ENCODE data around the gene GNG5.

DNA sequence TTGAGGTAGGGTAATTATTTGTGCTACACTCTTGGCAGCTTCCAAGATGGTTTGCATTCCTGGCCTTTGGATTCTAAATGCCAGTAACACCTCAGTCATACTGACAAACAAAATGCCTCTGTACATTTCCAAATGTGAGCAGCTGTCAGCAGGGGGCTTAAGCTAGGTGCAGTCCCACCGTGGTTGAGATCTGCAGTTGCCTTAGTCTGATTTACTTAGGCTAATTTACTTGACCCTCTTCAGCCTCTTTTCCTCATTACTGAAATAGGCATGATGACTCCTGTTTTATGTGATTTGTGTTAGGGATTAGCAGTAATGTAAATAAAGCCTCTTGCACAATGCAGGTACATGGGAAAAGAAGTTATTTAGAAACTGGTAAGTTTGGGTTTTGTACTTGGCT is 13.7 kb downstream of the GNG5 start:
- TF ChIP-seq, protein P1, sequence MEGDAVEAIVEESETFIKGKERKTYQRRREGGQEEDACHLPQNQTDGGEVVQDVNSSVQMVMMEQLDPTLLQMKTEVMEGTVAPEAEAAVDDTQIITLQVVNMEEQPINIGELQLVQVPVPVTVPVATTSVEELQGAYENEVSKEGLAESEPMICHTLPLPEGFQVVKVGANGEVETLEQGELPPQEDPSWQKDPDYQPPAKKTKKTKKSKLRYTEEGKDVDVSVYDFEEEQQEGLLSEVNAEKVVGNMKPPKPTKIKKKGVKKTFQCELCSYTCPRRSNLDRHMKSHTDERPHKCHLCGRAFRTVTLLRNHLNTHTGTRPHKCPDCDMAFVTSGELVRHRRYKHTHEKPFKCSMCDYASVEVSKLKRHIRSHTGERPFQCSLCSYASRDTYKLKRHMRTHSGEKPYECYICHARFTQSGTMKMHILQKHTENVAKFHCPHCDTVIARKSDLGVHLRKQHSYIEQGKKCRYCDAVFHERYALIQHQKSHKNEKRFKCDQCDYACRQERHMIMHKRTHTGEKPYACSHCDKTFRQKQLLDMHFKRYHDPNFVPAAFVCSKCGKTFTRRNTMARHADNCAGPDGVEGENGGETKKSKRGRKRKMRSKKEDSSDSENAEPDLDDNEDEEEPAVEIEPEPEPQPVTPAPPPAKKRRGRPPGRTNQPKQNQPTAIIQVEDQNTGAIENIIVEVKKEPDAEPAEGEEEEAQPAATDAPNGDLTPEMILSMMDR (IDR thresholded peaks at IDR 0.05 in 2 of 3, conservative IDR thresholded peaks at IDR 0.05 in 1 of 3; ENCODE audit: borderline replicate concordance in 1 of 3, insufficient read depth in 1 of 3, low read depth in 2 of 3, low read length in 2 of 3), result no peak
- TF ChIP-seq YY1 (IDR thresholded peaks at IDR 0.05; ENCODE audit: extremely low read depth, insufficient replicate concordance, low read depth, low read length) (no peak), POLR2AphosphoS5 (IDR thresholded peaks at IDR 0.05; ENCODE audit: low read depth, low read length) (no peak), POLR2A (IDR thresholded peaks at IDR 0.05; ENCODE audit: borderline replicate concordance, extremely low read depth, insufficient read depth, insufficient read length) (no peak), EZH2 (IDR thresholded peaks at IDR 0.05) (no peak), ZFX (IDR thresholded peaks at IDR 0.05) (no peak), JUND (IDR thresholded peaks at IDR 0.05) (no peak), ZNF274 (IDR thresholded peaks at IDR 0.05; ENCODE audit: low read depth, low read length) (no peak), CEBPB (IDR thresholded peaks at IDR 0.05; ENCODE audit: low read depth) (no peak), SRF (IDR thresholded peaks at IDR 0.05; ENCODE audit: low read depth) (no peak), CBX3 (IDR thresholded peaks at IDR 0.05; ENCODE audit: low read depth) (no peak)
- TF ChIP-seq, protein P2, sequence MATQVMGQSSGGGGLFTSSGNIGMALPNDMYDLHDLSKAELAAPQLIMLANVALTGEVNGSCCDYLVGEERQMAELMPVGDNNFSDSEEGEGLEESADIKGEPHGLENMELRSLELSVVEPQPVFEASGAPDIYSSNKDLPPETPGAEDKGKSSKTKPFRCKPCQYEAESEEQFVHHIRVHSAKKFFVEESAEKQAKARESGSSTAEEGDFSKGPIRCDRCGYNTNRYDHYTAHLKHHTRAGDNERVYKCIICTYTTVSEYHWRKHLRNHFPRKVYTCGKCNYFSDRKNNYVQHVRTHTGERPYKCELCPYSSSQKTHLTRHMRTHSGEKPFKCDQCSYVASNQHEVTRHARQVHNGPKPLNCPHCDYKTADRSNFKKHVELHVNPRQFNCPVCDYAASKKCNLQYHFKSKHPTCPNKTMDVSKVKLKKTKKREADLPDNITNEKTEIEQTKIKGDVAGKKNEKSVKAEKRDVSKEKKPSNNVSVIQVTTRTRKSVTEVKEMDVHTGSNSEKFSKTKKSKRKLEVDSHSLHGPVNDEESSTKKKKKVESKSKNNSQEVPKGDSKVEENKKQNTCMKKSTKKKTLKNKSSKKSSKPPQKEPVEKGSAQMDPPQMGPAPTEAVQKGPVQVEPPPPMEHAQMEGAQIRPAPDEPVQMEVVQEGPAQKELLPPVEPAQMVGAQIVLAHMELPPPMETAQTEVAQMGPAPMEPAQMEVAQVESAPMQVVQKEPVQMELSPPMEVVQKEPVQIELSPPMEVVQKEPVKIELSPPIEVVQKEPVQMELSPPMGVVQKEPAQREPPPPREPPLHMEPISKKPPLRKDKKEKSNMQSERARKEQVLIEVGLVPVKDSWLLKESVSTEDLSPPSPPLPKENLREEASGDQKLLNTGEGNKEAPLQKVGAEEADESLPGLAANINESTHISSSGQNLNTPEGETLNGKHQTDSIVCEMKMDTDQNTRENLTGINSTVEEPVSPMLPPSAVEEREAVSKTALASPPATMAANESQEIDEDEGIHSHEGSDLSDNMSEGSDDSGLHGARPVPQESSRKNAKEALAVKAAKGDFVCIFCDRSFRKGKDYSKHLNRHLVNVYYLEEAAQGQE (IDR thresholded peaks at IDR 0.05; ENCODE audit: low read depth), result no peak
- TF ChIP-seq, protein P3, sequence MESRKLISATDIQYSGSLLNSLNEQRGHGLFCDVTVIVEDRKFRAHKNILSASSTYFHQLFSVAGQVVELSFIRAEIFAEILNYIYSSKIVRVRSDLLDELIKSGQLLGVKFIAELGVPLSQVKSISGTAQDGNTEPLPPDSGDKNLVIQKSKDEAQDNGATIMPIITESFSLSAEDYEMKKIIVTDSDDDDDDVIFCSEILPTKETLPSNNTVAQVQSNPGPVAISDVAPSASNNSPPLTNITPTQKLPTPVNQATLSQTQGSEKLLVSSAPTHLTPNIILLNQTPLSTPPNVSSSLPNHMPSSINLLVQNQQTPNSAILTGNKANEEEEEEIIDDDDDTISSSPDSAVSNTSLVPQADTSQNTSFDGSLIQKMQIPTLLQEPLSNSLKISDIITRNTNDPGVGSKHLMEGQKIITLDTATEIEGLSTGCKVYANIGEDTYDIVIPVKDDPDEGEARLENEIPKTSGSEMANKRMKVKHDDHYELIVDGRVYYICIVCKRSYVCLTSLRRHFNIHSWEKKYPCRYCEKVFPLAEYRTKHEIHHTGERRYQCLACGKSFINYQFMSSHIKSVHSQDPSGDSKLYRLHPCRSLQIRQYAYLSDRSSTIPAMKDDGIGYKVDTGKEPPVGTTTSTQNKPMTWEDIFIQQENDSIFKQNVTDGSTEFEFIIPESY (IDR thresholded peaks at IDR 0.05; ENCODE audit: extremely low read depth, insufficient replicate concordance, low read length), result no peak
